Activated CD4-positive, CD25-positive, alpha-beta regulatory T cell (primary cell): ENCODE data around the gene TMEM229B.

Experiments used
- DNase-seq, 4 experiments: peaks; one replicate each; lab custom pipeline; 2025; lab: John Stamatoyannopoulos, UW

The TMEM229B gene

DNA sequence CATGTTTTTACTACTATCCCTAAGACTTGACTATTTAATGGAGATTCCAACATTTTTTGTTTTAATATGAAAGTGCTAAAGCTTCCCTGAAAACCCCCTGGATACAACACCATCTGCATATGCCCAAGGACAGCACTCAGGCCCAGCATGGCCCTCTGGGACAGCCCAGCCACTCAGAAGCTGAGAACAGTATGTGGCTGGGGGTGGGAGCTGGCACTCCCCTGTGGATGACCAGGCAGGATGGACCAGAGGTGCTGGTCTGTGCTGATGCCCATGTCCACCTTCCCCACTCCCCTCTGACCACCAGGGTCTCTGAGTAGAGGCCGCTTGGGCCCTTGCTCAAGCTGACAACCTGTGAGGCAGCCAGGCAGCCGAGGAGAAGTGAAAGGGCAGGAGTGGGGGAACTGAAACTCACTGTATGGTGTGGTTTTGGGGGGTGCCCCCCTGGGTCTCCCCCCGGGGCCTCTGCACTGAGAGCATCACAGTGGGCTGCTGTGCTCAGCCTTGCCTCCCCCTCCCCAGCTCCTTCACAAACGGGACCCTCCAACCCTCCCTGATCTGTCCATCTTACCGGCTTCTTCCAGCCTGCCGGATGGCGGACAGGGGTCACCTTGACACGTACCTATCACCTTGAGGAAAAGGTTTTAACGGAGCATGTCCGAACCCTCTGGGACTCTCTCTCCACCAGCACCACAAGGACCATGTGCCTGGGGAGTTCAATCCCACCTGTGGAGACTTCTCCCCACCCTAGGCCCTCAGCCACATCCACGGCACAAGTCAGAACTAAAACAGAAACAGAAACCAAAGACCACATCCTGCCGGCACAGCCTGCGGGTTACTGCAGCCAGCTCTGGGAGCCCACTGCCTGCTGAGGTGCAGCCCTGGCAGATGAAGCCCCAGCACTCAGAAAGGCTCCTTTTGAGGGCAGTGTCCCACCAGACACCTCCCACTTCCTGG, at the start of gene TMEM229B:
Gene TMEM229B (minus strand): TSS at position 785 of the 957 bp plus-strand sequence. CDS start 14,798 bp downstream, outside the sequence.
- DNase-seq: peak; percentile 39 to 64 (median 53)

DNA sequence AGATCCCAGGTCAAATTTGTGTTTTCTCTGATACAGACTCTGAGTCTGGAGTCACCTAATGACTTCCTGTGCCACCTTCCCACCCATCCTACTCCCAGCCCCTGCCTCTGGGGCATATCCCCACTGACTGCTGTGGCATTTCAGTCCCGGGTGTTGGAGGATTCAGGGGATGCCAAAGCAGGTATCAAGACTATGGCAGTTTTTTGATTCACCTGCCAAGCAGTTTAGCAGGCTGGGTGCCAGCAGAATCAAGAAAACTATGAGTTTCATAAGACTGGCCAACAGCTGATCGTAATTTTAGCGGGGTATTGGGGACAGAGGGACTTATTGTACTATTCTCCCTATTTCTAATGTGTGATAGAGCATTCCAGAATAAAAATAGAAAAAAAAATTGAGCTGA, 49.2 kb upstream of the TMEM229B start:
- no peak for DNase-seq

DNA sequence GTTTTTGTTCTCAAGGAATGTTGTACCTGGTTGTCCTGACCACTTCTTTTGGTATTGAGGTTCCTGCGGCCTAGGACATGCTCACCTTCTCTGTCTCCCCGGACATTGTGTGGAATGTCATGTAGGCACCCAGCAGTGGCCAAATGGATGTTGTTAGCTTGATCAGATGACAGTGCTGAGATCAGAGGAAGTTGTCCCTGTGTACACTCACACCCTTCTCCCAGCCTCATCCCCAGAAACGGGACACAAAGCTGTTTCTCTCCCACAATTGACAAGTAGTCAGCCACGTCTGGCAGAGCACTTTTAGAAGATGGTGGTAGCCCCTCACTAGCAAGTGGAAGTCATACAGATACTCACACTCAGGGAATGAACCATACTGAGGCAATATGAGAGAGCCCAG, 47.6 kb upstream of the TMEM229B start:
- DNase-seq: no peak

DNA sequence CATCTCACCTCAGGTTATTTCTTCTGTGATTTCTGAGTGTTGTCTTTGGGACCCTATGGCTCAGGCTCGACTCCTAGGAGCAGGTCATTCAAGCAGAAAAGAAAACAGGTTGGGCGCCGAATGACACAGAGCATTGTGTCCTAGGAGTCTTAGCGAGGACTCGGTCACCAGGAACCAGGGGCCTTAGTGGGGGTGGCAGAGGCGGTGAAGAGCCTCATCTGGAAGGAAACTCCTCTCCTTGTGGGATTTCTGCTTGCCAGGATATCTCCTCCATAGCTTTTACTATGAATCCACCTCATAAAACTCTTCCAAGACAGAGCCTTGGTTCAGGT, 45.2 kb upstream of the TMEM229B start:
- no peak for DNase-seq

DNA sequence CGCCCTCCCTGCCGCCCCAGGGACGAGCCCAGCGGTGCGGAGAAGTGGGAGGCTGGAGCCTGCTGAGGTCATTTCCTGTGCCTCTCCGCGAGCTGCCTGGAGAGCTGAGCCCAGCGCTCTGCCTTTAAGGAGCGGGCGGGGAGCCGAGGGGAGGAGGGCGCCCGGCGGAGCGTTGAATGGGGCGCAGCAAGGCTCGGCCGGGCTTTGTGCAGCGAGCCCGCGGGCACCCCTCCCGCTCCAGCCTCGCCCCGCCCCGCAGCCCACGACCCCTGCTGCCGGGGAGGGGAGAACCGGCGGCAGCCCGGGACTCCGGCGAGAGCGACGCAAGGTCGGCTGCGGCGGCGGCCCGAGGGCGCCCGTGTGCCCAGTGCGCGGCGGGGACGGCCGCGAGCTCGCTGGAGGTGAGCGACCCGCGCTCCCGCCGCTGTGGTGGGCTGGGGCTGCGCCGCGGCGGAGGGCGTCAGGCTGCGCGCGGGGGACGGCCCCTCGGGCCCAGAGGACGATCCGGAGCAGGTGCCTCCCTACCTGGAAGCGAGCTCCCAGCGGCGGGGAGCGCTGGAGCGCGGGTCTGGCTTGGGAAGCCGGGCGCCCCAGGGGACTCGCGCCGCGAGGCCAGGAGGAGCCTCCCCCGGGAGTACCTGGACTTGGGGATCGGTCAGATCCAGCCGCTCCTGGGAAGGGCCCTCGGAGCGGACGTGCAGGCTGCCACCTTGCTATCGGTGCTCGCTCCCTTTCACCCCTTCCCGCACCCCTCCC, 44.7 kb upstream of the TMEM229B start, which contains the start of gene PLEKHH1:
Gene PLEKHH1 (plus strand): TSS at position 293 of the 756 bp plus-strand sequence. CDS start 8,578 bp downstream, outside the sequence.
- peak in 2 of 4 experiments; percentile 10 to 17 for DNase-seq

DNA sequence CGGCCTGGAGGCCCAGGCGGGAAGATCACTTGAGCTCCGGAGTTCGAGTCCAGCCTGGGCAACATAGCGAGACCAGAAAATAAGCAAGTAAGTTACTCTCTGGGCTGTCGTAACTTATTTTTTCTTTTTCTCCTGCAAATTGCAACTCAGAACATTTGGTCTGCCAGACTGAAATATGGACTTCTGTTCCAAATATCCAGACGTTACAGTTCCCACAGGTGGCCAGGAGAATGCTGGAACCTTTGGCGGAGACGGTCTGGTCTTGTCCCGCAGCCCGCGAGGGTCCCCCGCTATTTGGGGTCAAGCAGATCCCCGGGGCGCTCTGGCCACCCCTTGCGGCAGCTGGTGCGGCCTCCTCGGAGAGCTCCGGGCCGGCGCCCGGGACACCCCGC, 44.1 kb upstream of the TMEM229B start:
- no peak for DNase-seq

DNA sequence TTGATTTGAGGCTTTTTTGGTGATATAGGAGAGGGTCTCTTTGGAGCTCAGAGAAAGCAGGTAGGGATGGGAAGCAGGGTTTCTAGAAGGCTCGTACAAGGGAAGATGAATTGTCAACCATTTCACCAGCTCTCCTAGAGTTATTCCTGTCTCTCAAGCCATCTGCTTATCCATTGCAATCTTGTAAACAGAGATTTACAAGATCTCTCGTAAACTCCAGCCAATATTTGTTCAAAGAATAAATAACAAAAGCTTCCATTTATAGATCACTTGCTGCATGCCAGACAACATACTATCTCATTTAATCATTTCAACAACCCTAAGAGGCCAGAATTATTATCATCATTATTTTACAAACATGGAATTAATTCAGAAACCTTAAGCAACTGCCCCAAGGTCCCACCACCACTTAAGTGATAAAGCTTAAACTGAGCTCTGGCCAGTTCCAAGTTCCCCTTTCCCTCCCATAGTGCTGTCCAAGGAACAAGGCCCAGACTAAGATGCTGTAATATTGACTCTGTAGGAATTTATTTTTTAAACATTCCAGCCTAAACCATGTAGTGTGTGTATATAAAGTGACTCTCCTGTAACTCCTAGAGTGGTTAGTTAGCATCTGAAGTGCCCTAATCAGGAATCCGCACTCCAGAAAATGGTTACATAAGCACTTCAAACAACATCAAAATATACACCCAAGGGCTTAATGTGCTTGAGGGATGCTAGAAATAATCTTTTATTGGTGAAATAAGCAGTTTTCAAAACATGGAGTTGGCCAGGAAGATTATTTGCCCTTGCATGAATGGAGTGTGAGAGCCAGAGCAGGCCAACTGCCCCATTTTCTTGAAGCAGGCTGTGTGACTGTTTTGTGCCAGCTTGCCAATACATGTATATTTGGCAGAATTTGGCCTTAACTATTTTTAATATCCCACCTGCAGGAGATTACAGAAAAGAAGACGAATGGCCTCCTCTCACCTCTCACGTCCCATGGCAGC, 41.7 kb upstream of the TMEM229B start:
- no peak for DNase-seq

DNA sequence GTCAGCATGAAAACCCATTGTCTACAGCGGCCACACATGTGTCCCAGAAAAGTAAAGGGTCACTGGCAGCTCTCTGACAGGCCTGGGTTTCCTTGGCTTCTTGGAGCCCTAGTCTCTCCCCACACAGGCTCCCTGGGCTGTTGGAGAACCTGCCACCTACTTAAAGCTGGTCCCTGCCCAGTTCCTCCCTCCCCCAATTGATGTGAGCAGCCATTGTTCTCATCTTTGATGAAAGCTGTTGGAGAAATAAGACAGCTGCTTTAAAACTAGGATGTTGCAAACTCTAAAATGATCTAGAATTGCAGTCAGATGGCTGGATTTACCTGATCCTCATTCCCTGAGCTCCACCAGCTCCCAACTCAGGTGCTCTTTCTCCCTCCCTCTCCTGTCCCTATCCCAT, 39.8 kb upstream of the TMEM229B start:
- no peak for DNase-seq

DNA sequence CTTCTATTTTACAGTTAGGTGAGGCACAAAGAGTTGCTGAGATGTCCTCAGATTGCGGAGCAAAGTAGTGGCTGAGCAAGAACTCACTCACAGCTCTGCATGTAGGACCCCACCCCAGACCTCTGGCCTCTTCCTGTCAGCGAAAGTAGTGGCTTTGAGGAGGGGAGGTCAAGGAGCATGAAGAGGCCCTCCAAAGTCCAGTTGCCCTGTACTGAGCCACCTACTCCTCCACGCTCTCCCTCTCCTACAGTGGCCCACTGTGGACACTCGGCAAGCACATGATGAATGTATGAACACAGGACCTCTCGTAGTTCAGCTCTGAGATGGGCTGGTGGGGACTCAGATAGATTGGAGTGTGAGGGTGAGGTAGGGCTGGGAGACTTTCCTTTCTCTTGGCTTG, 39.2 kb upstream of the TMEM229B start:
- no peak for DNase-seq

DNA sequence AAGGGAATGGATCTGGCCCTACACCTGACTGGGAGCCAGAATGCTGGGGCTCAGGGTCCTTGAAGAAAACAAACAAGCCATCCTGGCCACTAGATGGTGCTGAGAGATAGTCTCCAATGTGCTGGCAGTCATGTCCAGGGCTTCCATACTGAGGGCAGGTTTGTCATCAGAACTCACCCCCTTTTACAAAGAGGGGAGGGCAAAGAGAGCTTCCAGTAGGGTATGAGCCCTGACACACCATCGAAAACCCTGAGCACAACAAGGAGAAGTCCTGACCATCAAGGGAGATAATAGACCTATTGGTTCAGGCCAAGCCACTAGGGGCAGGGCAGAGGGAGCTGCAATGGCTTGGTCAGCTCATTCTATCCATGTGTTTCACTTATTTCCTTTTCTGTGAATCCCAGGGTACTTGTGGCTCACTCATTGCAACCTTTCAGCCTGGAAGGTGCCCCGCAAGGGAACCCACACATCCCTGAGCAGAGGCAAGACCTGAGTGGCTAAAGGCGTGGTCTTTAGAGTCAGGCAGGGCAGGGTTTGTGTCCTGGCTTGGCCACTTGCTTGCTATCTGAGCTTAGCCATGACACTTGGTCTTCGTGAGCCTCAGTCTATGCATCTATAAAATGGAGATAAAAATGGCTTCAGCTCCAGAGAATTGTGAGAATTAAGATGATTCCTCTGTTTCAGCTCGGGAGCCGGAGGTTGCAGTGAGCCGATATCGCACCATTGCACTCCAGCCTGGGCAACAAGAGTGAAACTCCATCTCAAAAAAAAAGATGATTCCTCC, 38.3 kb upstream of the TMEM229B start:
- no peak for DNase-seq

DNA sequence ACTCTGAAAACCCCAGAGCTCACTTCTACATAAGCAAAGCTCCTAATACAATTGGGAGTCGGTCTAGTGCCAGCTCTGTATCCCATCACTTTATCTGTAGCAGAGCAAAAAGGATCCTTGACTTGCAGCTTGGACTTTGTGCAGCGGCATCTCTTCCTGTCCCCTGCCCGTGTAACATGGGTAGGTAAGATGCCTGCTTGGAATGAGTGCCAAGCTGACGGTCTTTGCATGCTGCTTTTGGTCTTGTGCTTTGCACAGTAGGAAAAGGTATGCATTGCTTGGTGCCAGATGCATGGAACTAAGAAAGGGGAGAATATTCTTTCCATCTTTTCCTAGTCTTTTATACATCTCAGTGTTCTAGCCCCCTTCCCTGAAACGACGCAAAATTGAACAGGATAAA, 37.7 kb upstream of the TMEM229B start:
- DNase-seq: no peak

DNA sequence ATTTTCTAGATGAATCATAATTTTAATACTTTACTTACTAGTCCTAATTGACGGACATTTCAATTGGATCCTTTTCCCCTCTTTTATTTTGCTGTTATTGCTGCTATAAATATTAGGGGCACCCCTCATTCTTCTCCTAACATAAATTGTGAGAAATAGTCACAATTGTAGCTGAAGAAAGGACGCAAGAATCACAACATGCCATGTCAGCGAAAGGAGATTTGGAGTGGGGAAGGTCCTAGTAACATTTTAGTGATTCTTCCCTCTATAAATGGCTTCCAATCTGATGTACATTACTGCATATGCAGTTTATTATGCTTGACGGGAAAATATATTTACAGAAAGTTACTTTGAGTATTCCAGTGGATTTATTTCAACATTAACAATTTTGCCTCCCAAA, 36.9 kb upstream of the TMEM229B start:
- DNase-seq: no peak

DNA sequence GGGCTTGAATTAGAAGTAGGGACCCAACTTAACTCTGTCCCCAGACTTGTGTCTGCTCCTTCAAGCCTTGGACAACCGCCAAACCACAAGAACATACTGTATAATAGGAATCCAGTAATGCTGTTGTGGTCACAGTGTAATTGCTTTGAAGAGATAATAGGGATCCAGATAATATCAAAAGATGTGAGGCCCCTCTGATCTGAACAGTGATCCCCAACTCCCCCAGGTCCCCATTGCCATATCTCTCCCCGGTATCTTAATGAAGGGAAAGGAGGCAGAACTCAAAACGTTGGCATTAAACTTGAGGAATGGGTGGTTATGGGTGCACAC, 36.1 kb upstream of the TMEM229B start:
- no peak for DNase-seq

DNA sequence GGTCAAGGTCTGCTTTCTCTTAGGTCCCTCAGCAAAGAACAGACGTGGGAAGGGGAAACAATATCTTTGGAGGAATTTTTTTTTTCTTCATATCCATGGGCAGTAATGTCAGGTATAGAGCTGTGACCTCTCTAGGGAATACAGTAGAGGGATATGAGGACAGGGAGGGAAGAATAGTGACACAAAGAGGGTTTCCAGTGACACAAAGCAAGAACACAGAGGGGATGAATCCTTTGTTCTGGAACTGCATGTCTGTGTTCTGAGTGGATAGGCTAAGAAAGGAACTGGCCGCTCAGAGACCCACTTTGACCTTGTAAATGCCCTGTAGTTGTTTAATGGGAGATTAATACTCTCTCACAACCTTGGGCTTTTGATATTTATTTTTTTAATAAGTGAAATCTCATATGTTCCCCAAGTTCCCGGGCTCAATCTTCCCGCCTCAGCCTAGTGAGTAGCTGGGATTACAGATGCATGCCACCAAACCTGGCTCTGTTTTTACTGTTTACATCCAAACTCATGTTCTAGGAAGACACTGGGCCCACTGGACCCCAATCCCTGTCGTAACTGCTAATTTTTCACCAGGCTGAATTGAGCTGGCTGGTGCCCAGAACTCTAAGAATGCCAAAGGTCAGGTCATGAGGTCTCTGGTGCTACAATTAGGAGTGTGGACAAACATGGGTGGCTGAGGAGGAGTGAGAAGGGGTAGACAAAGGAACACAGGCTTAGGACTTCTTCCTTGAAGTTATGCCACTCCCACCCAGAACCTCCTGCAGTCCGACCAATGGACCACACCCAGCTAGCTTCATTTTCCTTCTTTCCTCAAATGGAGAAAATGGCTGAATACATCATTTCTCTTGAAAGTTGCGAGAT, 35.5 kb upstream of the TMEM229B start:
- DNase-seq: no peak

DNA sequence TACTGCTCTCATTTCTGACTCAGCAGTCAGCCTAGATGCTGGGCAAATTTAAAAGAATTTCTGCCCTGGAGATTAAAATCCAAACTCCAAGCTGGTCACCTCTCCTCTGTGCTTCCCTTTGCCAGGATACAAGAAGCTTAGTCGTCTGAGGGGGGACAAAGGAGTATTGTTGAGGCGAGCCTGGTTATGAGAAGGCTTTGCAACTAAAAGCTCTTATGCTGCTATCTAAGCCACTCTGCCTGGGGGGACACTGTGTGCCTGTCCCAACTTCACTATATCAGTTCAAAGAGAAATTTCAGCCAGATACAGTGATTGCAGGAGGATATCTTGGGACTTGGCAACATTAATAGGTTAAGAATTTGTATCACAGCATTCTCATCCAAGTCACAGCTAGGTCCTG, 33.7 kb upstream of the TMEM229B start:
- DNase-seq: no peak

DNA sequence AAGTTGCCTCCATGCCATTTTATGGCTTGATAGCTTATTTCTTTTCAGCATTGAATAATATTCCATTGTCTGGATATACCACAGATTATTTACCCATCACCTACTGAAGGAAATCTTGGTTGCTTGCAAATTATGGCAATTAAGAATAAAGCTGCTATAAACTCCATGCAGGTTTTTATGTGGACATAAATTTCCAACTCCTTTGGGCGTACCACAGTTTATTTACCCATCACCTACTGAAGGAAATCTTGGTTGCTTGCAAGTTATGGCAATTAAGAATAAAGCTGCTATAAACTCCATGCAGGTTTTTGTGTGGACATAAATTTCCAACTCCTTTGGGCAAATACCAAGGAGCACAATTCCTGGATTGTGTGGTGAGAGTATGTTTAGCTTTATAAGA, 32.0 kb upstream of the TMEM229B start:
- no peak for DNase-seq

DNA sequence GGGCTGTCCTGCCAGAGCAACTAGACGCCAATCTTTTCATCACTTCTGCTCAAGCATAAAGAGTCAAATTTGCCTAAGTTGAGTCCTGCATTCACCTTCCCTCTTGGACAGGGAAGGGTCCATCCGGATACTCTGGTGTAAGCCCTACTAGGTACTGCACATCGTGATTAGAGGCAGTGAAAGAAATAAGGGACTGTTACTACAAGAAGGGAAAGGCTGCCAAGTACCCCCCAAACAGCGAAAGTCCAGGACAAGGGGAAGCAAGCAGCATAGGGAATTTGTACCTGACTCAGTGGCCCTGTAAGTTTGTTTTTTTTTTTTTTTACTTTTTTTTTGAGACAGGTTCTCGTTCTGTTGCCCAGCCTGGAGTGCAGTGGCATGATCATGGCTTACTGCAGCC, 30.9 kb upstream of the TMEM229B start:
- no peak for DNase-seq

DNA sequence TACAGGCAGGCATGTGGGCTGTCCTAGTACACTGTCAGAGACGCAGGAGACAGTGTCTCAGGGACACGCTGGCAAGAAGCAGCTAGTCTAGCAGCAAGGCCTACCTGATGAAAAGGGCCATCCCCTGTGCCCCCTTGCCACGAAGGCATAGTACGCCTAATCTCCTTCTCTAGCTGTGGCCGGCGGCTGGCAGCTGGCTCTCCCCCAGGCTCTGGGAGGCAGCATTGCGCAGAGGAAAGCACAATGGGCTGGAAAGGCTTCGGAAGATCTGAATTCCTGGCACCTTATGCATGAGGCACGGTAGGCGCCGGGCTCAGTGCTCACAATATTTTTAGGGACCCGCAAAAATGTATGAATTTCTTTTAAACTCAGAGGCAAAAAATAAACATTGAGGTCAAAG, 28.6 kb upstream of the TMEM229B start:
- no peak for DNase-seq

DNA sequence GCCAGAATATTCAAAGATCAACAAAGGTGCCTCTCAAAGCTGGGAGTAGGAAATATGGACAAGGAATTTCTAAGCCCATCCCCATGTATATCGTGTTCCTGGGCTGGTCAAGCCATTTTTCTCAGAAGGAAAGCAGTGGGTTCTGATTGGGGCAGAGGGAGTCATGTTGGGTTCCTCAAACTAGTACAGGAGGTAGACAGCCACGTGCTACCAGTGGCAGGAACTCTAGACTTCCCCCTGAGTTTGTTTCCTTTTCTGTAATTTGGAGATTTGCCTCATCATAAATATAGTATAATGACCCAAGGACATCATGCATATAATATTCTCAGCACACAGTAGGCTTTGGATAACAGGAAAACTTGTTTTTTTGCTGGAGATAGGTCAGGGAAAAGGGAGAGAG, 28.2 kb upstream of the TMEM229B start:
- no peak for DNase-seq

DNA sequence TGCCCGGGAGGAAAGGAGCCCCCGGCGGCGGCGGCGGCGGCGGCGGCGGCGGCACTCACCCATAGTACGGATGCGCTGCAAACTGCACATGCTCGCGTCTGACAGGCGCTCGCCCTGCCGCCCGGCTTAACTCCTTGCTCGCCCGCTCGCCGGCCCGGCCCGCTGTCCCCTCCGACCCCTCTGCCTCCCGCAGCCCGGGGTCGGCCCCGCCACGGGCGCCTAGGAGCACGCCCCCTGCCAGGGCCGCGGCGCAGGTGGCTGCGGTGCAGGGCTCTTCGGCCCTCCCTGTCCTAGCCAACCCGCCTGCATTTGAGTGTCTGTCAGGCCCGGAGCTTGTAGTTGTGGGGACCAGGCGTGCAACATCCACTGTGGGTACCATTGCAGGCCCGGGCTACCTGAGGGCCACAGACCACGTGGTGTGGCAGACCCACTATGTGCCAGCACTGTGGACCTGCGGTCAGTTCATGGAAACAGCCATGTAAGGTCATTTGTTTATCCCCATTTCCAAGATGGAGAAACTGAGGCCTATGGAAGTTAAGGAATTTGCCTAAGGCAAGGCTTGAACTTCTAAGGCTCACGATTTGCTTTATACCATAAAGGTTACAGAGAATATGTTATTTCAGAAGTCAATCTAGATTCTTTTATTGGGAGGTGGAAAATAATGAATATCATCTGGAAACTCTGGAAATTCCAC, 27.0 kb upstream of the TMEM229B start:
- DNase-seq: peak in 3 of 4 experiments; percentile 8 to 31 (median 14)
